AG04450 (cell line): ENCODE measurements around the gene SLIT1. TPM values are rescaled to one million over a fixed set of nuclear protein-coding genes. Genes with fewer than 3 reads are reported as not detected.

Experiments used
- CTCF ChIA-PET: fragments of 300-600, 350-600 bp; formaldehyde crosslinking; extraction: SDS; loops from one replicate; lab custom pipeline; 2022; ENCODE audit warnings: antibody characterized with exemption, inconsistent platforms; lab: Charles Lee
- POLR2A ChIA-PET: fragments of 350-600 bp; formaldehyde crosslinking; extraction: SDS; loops from one replicate; lab custom pipeline; 2021; ENCODE audit warnings: antibody characterized with exemption, inconsistent platforms; lab: Yijun Ruan, JAX
- DNase-seq: peaks from one replicate; pipeline ENCODE4 v3.0.0-alpha.2; 2011; ENCODE audit warnings: low read depth, low spot score
- H3K27ac ChIP-seq: one replicate; pipeline ENCODE4 v1.5.1; 2012; ENCODE audit warnings: low read depth, low read length, control low read depth
- H3K27me3 ChIP-seq: one replicate; pipeline ENCODE4 v1.6.0; 2012; ENCODE audit warnings: low read length; ENCODE audit not compliant: control insufficient read depth, insufficient read depth
- H3K4me3 ChIP-seq: 2 replicates; pipeline ENCODE4 v1.5.1; 2011; ENCODE audit warnings: mild to moderate bottlenecking, low read depth, low read length, control low read depth
- H3K9me3 ChIP-seq: 2 replicates; pipeline ENCODE4 v1.5.1; 2012; ENCODE audit warnings: low read length; ENCODE audit not compliant: control insufficient read depth, insufficient read depth
- CTCF ChIP-seq: IDR thresholded peaks from 2 replicates; pipeline ENCODE4 v1.5.1; 2011; ENCODE audit warnings: low read depth, low read length, control low read depth, inconsistent platforms
- polyA plus RNA-seq: library from polyadenylated mRNA; depleted of rRNA; stranded (reverse); fragments of >200 nt; gene quantifications from 2 replicates; pipeline ENCODE4 v1.2.3, GENCODE V29; 2011

Gene SLIT1
- polyA plus RNA-seq, 1 experiment, result 0.01 TPM

GRCh38 chr10:97140049-97140846 lies 45.5 kb downstream of the SLIT1 start:
- no peak for TF ChIP-seq CTCF
- H3K27ac ChIP-seq, result no peak overlapping the region
- no peak for DNase-seq
- H3K4me3 ChIP-seq, result no peak overlapping the region
- H3K9me3 ChIP-seq, result no peaks in the 10 kb centered on the region; the same call in 1 of the 2 replicates
- POLR2A ChIA-PET, result no interaction called here
- CTCF ChIA-PET, result no interaction called here
- peaks cover 47% of the 10 kb centered on the region for H3K27me3 ChIP-seq

GRCh38 chr10:97139651-97140048 lies 46.1 kb downstream of the SLIT1 start:
- DNase-seq, result no peak
- Histone ChIP-seq H3K9me3 (no peaks in the 10 kb centered on the region; the same call in 1 of the 2 replicates), H3K4me3 (no peak overlapping the region), H3K27ac (no peak overlapping the region), H3K27me3 (peaks cover 48% of the 10 kb centered on the region)
- ChIA-PET POLR2A (no interaction called here), CTCF (no interaction called here)
- TF ChIP-seq CTCF, result no peak

- no peaks in the 10 kb centered on the region; the same call in 1 of the 2 replicates for H3K9me3 ChIP-seq
- ChIA-PET CTCF (no interaction called here), POLR2A (no interaction called here)
- DNase-seq, result no peak
- H3K27ac ChIP-seq, result no peak overlapping the region
- H3K27me3 ChIP-seq, result peaks cover 47% of the 10 kb centered on the region
- no peak for TF ChIP-seq CTCF
- no peak overlapping the region for H3K4me3 ChIP-seq
Observed at GRCh38 chr10:97138846-97139245, 46.9 kb downstream of the SLIT1 start.

- H3K4me3 ChIP-seq, result no peak overlapping the region
- no peak for DNase-seq
- POLR2A ChIA-PET, result no interaction called here
- no peaks in the 10 kb centered on the region; the same call in 1 of the 2 replicates for H3K9me3 ChIP-seq
- no peak for TF ChIP-seq CTCF
- CTCF ChIA-PET, result no interaction called here
- H3K27ac ChIP-seq, result no peak overlapping the region
- peaks cover 43% of the 10 kb centered on the region for H3K27me3 ChIP-seq
Observed at GRCh38 chr10:97138174-97138573, 47.6 kb downstream of the SLIT1 start.

GRCh38 chr10:97136756-97137155 lies 49.0 kb downstream of the SLIT1 start:
- Histone ChIP-seq H3K27ac (no peak overlapping the region), H3K4me3 (no peak overlapping the region), H3K9me3 (no peaks in the 10 kb centered on the region; the same call in 1 of the 2 replicates), H3K27me3 (peaks cover 41% of the 10 kb centered on the region)
- no peak for DNase-seq
- POLR2A ChIA-PET, result no interaction called here
- CTCF ChIA-PET, result interaction anchor here (1.1 to 2.0 kb wide), 3 partner anchors 74 to 741 kb away, joined by 3 to 8 read pairs (median 4); no protein-coding TSS in a partner anchor
- TF ChIP-seq CTCF, result no peak
